Ascending aorta (tissue), 2 donors: Measurements from ENCODE around the gene MINAR2. TPM values are rescaled to one million over a fixed set of nuclear protein-coding genes. Genes with fewer than 3 reads are reported as not detected.
A peak's percentile ranks its signal among the peaks of the same experiment; 100 is the strongest.

Source experiments
- DNase-seq, 2 donors: peaks; one replicate each; pipeline ENCODE4 v3.0.0-alpha.2; 2019; ENCODE audit warnings: low spot score in 2 of 2
- H3K27ac ChIP-seq, 2 donors: fragments of 200-600 bp; sonication (generic); one replicate each; pipeline ENCODE4 v1.5.1; 2016 to 2017; ENCODE audit warnings: mild to moderate bottlenecking in 1 of 2
- H3K27me3 ChIP-seq: fragments of 200-600 bp; sonication (generic); one replicate; pipeline ENCODE4 v1.5.1; 2017
- H3K36me3 ChIP-seq, 2 donors: fragments of 200-600 bp; sonication (generic); one replicate each; pipeline ENCODE4 v1.5.1; 2016
- H3K4me1 ChIP-seq, 2 donors: fragments of 200-600 bp; sonication (generic); one replicate each; pipeline ENCODE4 v1.5.1; 2016 to 2017; ENCODE audit warnings: mild to moderate bottlenecking in 1 of 2
- H3K4me3 ChIP-seq, 2 donors: fragments of 200-600 bp; sonication (generic); one replicate each; pipeline ENCODE4 v1.5.1; 2016 to 2017; ENCODE audit warnings: mild to moderate bottlenecking in 1 of 2
- H3K9me3 ChIP-seq, 2 donors: fragments of 200-600 bp; sonication (generic); one replicate each; pipeline ENCODE4 v1.5.1; 2016
- CTCF ChIP-seq, 3 experiments: fragments of 200-600 bp in 2 of 3; fragments of 450-650 bp in 1 of 3; sonication (generic) in 2 of 3; IDR thresholded peaks; one replicate each; pipeline ENCODE4 v1.5.1; 2016 to 2019; ENCODE audit warnings: antibody characterized with exemption in 3 of 3, mild to moderate bottlenecking in 1 of 3, moderate library complexity in 1 of 3
- intact Hi-C: fragments of 100-400 bp; cut with DNase I; formaldehyde crosslinking; loops from one replicate; pipeline ENCODE4 v1.15.1; 2023
- total RNA-seq: library from RNA; depleted of rRNA; stranded (reverse); fragments of >200 nt; gene quantifications from one replicate; pipeline ENCODE4 v1.1.0, GENCODE V29; 2016

The MINAR2 gene
- total RNA-seq, 1 donor from 2014 or later: not detected

- TF ChIP-seq CTCF (IDR thresholded peaks at IDR 0.05): no peak
- no peak for DNase-seq
- intact Hi-C loops: loop anchor here (5.0 kb wide), 4 partner anchors 104 to 1554 kb away; no protein-coding TSS in a partner anchor
- Histone ChIP-seq H3K27me3 (no peaks in the 10 kb centered on the region), H3K9me3 (no peaks in the 10 kb centered on the region), H3K4me3 (no peak overlapping the region), H3K27ac (no peak overlapping the region), H3K36me3 (no peaks in the 10 kb centered on the region), H3K4me1 (no peaks in the 10 kb centered on the region)
Measured at GRCh38 chr5:129766798-129767197, 18.9 kb downstream of the MINAR2 start.

DNA sequence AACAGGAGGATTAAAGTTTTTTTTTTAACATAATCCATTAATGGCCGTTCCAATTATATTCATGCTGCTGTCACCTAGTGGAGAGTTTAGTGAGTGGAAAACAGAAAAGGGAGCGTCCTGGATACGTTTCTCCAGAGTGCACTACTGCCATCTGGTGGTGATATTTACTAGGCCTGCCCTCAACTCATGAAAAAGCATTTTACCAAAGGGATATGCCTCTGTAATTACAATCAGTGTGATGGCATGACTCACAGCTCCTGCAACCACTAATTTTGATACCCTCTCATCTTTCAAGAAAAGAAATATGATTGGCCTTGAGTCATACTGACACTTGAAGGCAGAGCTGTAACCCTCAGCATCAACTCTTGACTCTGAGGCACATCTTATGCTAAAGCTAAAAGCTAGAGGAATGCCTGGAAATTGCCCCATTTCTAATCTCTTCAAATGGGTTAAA, 20.1 kb downstream of the MINAR2 start:
- Histone ChIP-seq H3K4me3 (no peak overlapping the region), H3K9me3 (no peaks in the 10 kb centered on the region), H3K27ac (no peak overlapping the region), H3K27me3 (no peaks in the 10 kb centered on the region), H3K36me3 (no peaks in the 10 kb centered on the region), H3K4me1 (no peaks in the 10 kb centered on the region)
- peak in 1 of 2 donors; percentile 75 for DNase-seq
- intact Hi-C loops: loop anchor here (5.0 kb wide), 4 partner anchors 106 to 1556 kb away; no protein-coding TSS in a partner anchor
- peak; percentile 68 to 93 (median 85) for TF ChIP-seq CTCF (IDR thresholded peaks at IDR 0.05)

- no peak for DNase-seq
- no peaks in the 10 kb centered on the region for H3K9me3 ChIP-seq
- no peak overlapping the region for H3K4me3 ChIP-seq
- no peaks in the 10 kb centered on the region for H3K4me1 ChIP-seq
- intact Hi-C loops: loop anchor here (5.0 kb wide), 4 partner anchors 106 to 1556 kb away; no protein-coding TSS in a partner anchor
- no peak for TF ChIP-seq CTCF (IDR thresholded peaks at IDR 0.05)
- no peaks in the 10 kb centered on the region for H3K27me3 ChIP-seq
- H3K27ac ChIP-seq: no peak overlapping the region
- no peaks in the 10 kb centered on the region for H3K36me3 ChIP-seq
Measured at GRCh38 chr5:129768735-129769134, 20.8 kb downstream of the MINAR2 start.

DNA sequence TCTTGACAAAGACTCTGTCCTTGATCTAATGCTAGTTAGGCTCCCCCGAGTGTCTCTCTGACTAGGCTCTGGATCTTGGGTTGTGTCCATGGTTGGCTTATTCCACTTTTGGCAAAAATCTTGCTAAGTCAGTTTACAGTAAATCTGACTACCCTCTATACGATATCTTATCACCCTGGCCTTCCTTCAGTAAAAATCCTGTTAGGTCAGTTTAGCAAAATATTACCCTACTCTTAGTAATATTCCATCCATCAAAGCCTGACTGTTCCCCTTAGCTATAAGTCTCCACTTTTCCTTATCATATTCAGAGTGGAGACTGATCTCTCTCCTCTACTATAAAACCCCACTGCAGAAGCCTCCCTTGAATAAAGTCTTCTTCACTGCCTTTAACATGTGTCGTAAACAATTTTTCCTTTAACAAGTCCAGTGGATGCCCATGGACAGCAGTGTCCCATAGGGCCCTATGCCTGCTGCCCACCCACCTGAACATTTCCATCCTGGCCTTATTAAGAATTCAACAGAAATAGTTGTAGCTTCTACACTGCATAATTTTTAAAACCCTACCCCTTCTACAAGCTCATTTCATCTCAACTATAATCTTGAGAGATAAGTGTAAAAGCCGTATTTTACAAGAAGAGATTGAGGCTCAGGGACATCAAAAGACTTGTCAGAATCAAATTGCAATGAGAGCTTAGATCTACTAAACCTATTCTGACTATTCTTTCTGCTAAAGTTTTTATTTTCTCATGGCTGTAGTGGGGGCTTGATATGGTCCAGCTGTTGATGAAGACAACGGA, 22.3 kb downstream of the MINAR2 start:
- no peaks in the 10 kb centered on the region for H3K4me1 ChIP-seq
- H3K9me3 ChIP-seq: no peaks in the 10 kb centered on the region
- H3K36me3 ChIP-seq: no peaks in the 10 kb centered on the region
- no peak for DNase-seq
- no peak for TF ChIP-seq CTCF (IDR thresholded peaks at IDR 0.05)
- H3K27me3 ChIP-seq: no peaks in the 10 kb centered on the region
- no peak overlapping the region for H3K27ac ChIP-seq
- intact Hi-C loops: loop anchor here (2.0 kb wide), 1 partner anchor 1341 kb away; no protein-coding TSS in a partner anchor
- H3K4me3 ChIP-seq: no peak overlapping the region

- no peaks in the 10 kb centered on the region for H3K9me3 ChIP-seq
- no peaks in the 10 kb centered on the region for H3K4me1 ChIP-seq
- H3K27me3 ChIP-seq: no peaks in the 10 kb centered on the region
- no peaks in the 10 kb centered on the region for H3K36me3 ChIP-seq
- no peak overlapping the region for H3K4me3 ChIP-seq
- no peak overlapping the region for H3K27ac ChIP-seq
- intact Hi-C loops: loop anchor here (1.0 to 2.0 kb wide), 2 partner anchors 82 to 1340 kb away; no protein-coding TSS in a partner anchor
- no peak for DNase-seq
- peak; percentile 26 to 65 (median 47) for TF ChIP-seq CTCF (IDR thresholded peaks at IDR 0.05)
Measured at GRCh38 chr5:129771058-129771838, 23.4 kb downstream of the MINAR2 start.
